IMR-90 (cell line): Measurements from ENCODE around the gene MATN3. TPM values are rescaled to one million over a fixed set of nuclear protein-coding genes. Genes with fewer than 3 reads are reported as not detected.

Experiments used
- ATAC-seq: fragments of 200-7000 bp; cut with Tn5 transposase; 2 replicates; pipeline ENCODE4 v1.9.1; 2020; ENCODE audit warnings: low read depth, mild to moderate bottlenecking, moderate library complexity
- BruUV-seq: library from RNA; stranded (reverse); fragments of 400-500 nt; replicated peaks from 2 replicates; lab custom pipeline; 2021; lab: Mats Ljungman, UMichigan
- CTCF ChIA-PET: fragments of 300-600 bp; formaldehyde crosslinking; extraction: SDS; loops from one replicate; lab custom pipeline; 2021; ENCODE audit warnings: antibody characterized with exemption; lab: Yijun Ruan, JAX
- POLR2A ChIA-PET: fragments of 300-600 bp; sonication (Branson Sonifier 250); formaldehyde crosslinking; loops from one replicate; lab custom pipeline; 2022; ENCODE audit warnings: antibody characterized with exemption; ENCODE audit not compliant: unreplicated experiment; lab: Charles Lee
- DNase-seq: peaks from one replicate; pipeline ENCODE4 v3.0.0; 2013
- H2AFZ ChIP-seq: replicated peaks from 2 replicates; pipeline ENCODE3; 2013; ENCODE audit warnings: low read length, mild to moderate bottlenecking; ENCODE audit not compliant: poor library complexity
- H2AK5ac ChIP-seq: 2 replicates; pipeline ENCODE4 v1.6.1; 2013; ENCODE audit warnings: low read depth, low read length, inconsistent platforms
- H2AK9ac ChIP-seq: replicated peaks from 2 replicates; pipeline ENCODE3; 2013; ENCODE audit warnings: mild to moderate bottlenecking, low read depth, low read length, moderate library complexity; ENCODE audit not compliant: poor library complexity
- H2BK120ac ChIP-seq: 2 replicates; pipeline ENCODE4 v1.6.1; 2013; ENCODE audit warnings: low read depth, low read length, inconsistent platforms
- H2BK15ac ChIP-seq: 3 replicates; pipeline ENCODE4 v1.6.1; 2013; ENCODE audit warnings: low read depth, low read length, inconsistent platforms
- H2BK20ac ChIP-seq: 2 replicates; pipeline ENCODE4 v1.6.1; 2013; ENCODE audit warnings: low read depth, mild to moderate bottlenecking, inconsistent platforms, low read length, moderate library complexity
- H2BK5ac ChIP-seq: 2 replicates; pipeline ENCODE4 v1.6.1; 2013; ENCODE audit warnings: mild to moderate bottlenecking, low read depth, low read length, inconsistent platforms; ENCODE audit not compliant: poor library complexity, severe bottlenecking
- H3K14ac ChIP-seq: replicated peaks from 2 replicates; pipeline ENCODE4 v1.6.1; 2013; ENCODE audit warnings: low read depth, low read length, inconsistent platforms
- H3K18ac ChIP-seq: 2 replicates; pipeline ENCODE4 v1.6.1; 2013; ENCODE audit warnings: low read depth, low read length, control low read depth
- H3K23ac ChIP-seq: 2 replicates; pipeline ENCODE4 v1.6.1; 2013; ENCODE audit warnings: low read depth, low read length, inconsistent platforms
- H3K27ac ChIP-seq: 2 replicates; pipeline ENCODE4 v1.5.1; 2013; ENCODE audit warnings: mild to moderate bottlenecking, control low read depth, low read length; ENCODE audit not compliant: insufficient read depth
- H3K27me3 ChIP-seq: 2 replicates; pipeline ENCODE4 v1.6.1; 2013; ENCODE audit warnings: low read length; ENCODE audit not compliant: control insufficient read depth, insufficient read depth
- H3K36me3 ChIP-seq: 2 replicates; pipeline ENCODE4 v1.6.1; 2013; ENCODE audit warnings: low read length, mixed read lengths; ENCODE audit not compliant: control insufficient read depth, insufficient read depth
- H3K4ac ChIP-seq: 2 replicates; pipeline ENCODE4 v1.6.1; 2013; ENCODE audit warnings: low read depth, low read length, inconsistent platforms
- H3K4me1 ChIP-seq: 2 replicates; pipeline ENCODE4 v1.6.1; 2013; ENCODE audit warnings: low read length, mixed read lengths; ENCODE audit not compliant: control insufficient read depth, insufficient read depth
- H3K4me2 ChIP-seq: 2 replicates; pipeline ENCODE4 v1.6.1; 2013; ENCODE audit warnings: low read depth, mild to moderate bottlenecking, control low read depth, low read length, moderate library complexity
- H3K4me3 ChIP-seq: 2 replicates; pipeline ENCODE4 v1.5.1; 2013; ENCODE audit warnings: low read depth, mild to moderate bottlenecking, control low read depth, low read length, moderate library complexity; ENCODE audit not compliant: insufficient read depth
- H3K56ac ChIP-seq: 2 replicates; pipeline ENCODE4 v1.6.1; 2013; ENCODE audit warnings: low read length, inconsistent platforms; ENCODE audit not compliant: insufficient read depth; ENCODE audit errors: extremely low read depth
- H3K79me1 ChIP-seq, 2 experiments: 2 replicates each; pipeline ENCODE4 v1.6.1; 2013; ENCODE audit warnings: low read length in 2 of 2, inconsistent platforms in 1 of 2, low read depth in 1 of 2
- H3K9ac ChIP-seq: 2 replicates; pipeline ENCODE4 v1.6.1; 2013; ENCODE audit warnings: low read depth, low read length, control low read depth
- H3K9me1 ChIP-seq: 2 replicates; pipeline ENCODE4 v1.6.1; 2013; ENCODE audit warnings: low read length, inconsistent platforms; ENCODE audit not compliant: insufficient read depth
- H3K9me3 ChIP-seq: 2 replicates; pipeline ENCODE4 v1.6.1; 2013; ENCODE audit warnings: low read length; ENCODE audit not compliant: control insufficient read depth, insufficient read depth
- H4K20me1 ChIP-seq: 2 replicates; pipeline ENCODE4 v1.6.1; 2013; ENCODE audit warnings: low read length, inconsistent platforms; ENCODE audit not compliant: insufficient read depth
- H4K5ac ChIP-seq: 2 replicates; pipeline ENCODE4 v1.6.1; 2013; ENCODE audit warnings: mild to moderate bottlenecking, low read depth, low read length, control low read depth
- H4K8ac ChIP-seq, 2 experiments: 2 replicates each; pipeline ENCODE4 v1.6.1; 2013; ENCODE audit warnings: low read depth in 2 of 2, low read length in 2 of 2, control low read depth in 1 of 2, inconsistent platforms in 1 of 2
- H4K91ac ChIP-seq: 2 replicates; pipeline ENCODE4 v1.6.1; 2013; ENCODE audit warnings: low read depth, low read length, inconsistent platforms; ENCODE audit not compliant: insufficient read depth
- BHLHE40 ChIP-seq: fragments of 150-350 bp; IDR thresholded peaks from 2 replicates; pipeline ENCODE4 v1.6.1; 2016; ENCODE audit warnings: mild to moderate bottlenecking, low read depth, low read length
- CEBPB ChIP-seq: IDR thresholded peaks from 2 replicates; pipeline ENCODE4 v1.6.1; 2012; ENCODE audit warnings: low read depth, low read length, improper control_type of control experiment
- CHD1 ChIP-seq: IDR thresholded peaks from 2 replicates; pipeline ENCODE4 v1.6.1; 2012; ENCODE audit warnings: low read depth, low read length, improper control_type of control experiment
- FOS ChIP-seq: fragments of 150-350 bp; IDR thresholded peaks from 2 replicates; pipeline ENCODE4 v1.6.1; 2016; ENCODE audit warnings: low read depth, low read length
- MAFK ChIP-seq: IDR thresholded peaks from 2 replicates; pipeline ENCODE4 v1.6.1; 2012; ENCODE audit warnings: low read depth, low read length, improper control_type of control experiment
- MAZ ChIP-seq: IDR thresholded peaks from 2 replicates; pipeline ENCODE4 v1.6.1; 2012; ENCODE audit warnings: low read depth, mild to moderate bottlenecking, low read length, improper control_type of control experiment, moderate library complexity, borderline replicate concordance
- MXI1 ChIP-seq: IDR thresholded peaks from 2 replicates; pipeline ENCODE4 v1.6.1; 2012; ENCODE audit warnings: low read depth, mild to moderate bottlenecking, low read length, moderate library complexity, borderline replicate concordance
- NFE2L2 ChIP-seq: fragments of 150-350 bp; IDR thresholded peaks from 2 replicates; pipeline ENCODE4 v1.6.1; 2016; ENCODE audit warnings: low read depth, mild to moderate bottlenecking, low read length
- POLR2A ChIP-seq: IDR thresholded peaks from 2 replicates; pipeline ENCODE4 v1.6.1; 2012; ENCODE audit warnings: mild to moderate bottlenecking, low read depth, low read length
- RAD21 ChIP-seq: IDR thresholded peaks from 2 replicates; pipeline ENCODE4 v1.6.1; 2012; ENCODE audit warnings: low read length, improper control_type of control experiment
- RCOR1 ChIP-seq: IDR thresholded peaks from 2 replicates; pipeline ENCODE4 v1.6.1; 2012; ENCODE audit warnings: mild to moderate bottlenecking, low read length, improper control_type of control experiment; ENCODE audit not compliant: insufficient replicate concordance
- RFX5 ChIP-seq: IDR thresholded peaks from 2 replicates; pipeline ENCODE4 v1.8.0; 2012; ENCODE audit warnings: low read depth, mild to moderate bottlenecking, low read length, moderate library complexity
- SMC3 ChIP-seq: fragments of 150-350 bp; IDR thresholded peaks from 2 replicates; pipeline ENCODE4 v1.6.1; 2016; ENCODE audit warnings: low read depth, mild to moderate bottlenecking, antibody characterized with exemption, low read length, moderate library complexity
- WGBS, 2 experiments: methylation state at CpG; one replicate each; pipeline versions ENCODE4 v1.1.5 to v1.1.7; 2013; ENCODE audit warnings: missing lambda C conversion rate in 2 of 2; ENCODE audit not compliant: insufficient read length in 1 of 2; ENCODE audit errors: extremely low coverage in 2 of 2; 5-methylcytosine and 5-hydroxymethylcytosine counted together
- dilution Hi-C: fragments of 300-500 bp; cut with HindIII; formaldehyde crosslinking; loops from one replicate; pipeline ENCODE4 v1.14.3; 2018; ENCODE audit warnings: low sequenced_read_pairs; ENCODE audit not compliant: unreplicated experiment
- in situ Hi-C: fragments of 300-500 bp; cut with MboI; formaldehyde crosslinking; loops from 3 replicates; pipeline ENCODE4 v1.14.3; 2019; ENCODE audit warnings: low sequenced_read_pairs, inconsistent platforms, mixed read lengths
- intact Hi-C: fragments of 100-400 bp; cut with micrococcal nuclease; formaldehyde crosslinking; loops from 2 replicates; pipeline ENCODE4 v1.10.0; 2022
- polyA plus RNA-seq, 3 experiments: library from polyadenylated mRNA; depleted of rRNA; stranded (reverse); fragments of >200 nt; gene quantifications; 2 replicates each; pipeline ENCODE4 v1.2.3, GENCODE V29; 2012; ENCODE audit warnings: low replicate concordance in 1 of 3
- total RNA-seq: library from RNA; depleted of rRNA; stranded (reverse); fragments of >200 nt; gene quantifications from 2 replicates; pipeline ENCODE4 v1.2.3, GENCODE V29; 2012
- TF ChIP-seq, protein P1 (sequence below): fragments of 150-350 bp; IDR thresholded peaks from 2 replicates; pipeline ENCODE4 v1.6.1; 2016; ENCODE audit warnings: low read depth, mild to moderate bottlenecking, low read length, moderate library complexity, borderline replicate concordance
- TF ChIP-seq, protein P2 (sequence below): fragments of 150-350 bp; IDR thresholded peaks from 2 replicates; pipeline ENCODE4 v1.6.1; 2017; ENCODE audit warnings: mild to moderate bottlenecking, antibody characterized with exemption, low read length, low read depth
- TF ChIP-seq, protein P3 (sequence below): conservative IDR thresholded peaks from 2 replicates; pipeline ENCODE4 v1.5.1; 2012; ENCODE audit warnings: mild to moderate bottlenecking, low read depth, low read length, improper control_type of control experiment

The MATN3 gene
- total and polyA plus RNA-seq, 2 of the 4 experiments (the other 2 are of a cell fraction) = 0.90 to 3.0 TPM

DNA sequence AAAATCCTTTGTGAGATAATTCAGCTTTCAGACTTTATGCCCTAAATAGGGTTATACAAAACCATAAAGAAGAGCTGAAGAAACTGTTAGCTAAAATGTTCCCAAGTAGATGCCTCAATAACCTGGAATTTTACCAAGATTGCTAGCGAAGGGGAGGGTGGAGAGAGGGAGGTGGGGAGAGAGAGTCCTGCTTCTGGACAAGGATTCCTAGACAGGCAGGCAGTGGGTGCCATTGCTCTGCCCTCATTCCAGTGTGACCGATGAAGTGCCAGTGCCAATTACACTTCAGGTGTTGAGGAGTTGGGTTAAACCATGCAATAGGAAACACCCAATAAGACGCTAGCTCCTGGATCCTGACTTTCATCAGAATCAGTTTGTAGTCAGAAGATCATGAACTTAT lies 20.9 kb upstream of the MATN3 start:
- H3K79me1 ChIP-seq = peaks cover 37 to 48% of the 10 kb centered on the region in 2 experiments
- in situ Hi-C loops = no loop called here
- no peaks in the 10 kb centered on the region for H3K9me3 ChIP-seq
- H3K4me2 ChIP-seq = no peak overlapping the region
- no peak overlapping the region for H2BK20ac ChIP-seq
- H4K8ac ChIP-seq = no peak overlapping the region
- H3K56ac ChIP-seq = no peak overlapping the region
- no peak overlapping the region for H3K18ac ChIP-seq
- no peak overlapping the region for H2BK120ac ChIP-seq
- no peak for TF ChIP-seq RFX5
- TF ChIP-seq, protein P1, sequence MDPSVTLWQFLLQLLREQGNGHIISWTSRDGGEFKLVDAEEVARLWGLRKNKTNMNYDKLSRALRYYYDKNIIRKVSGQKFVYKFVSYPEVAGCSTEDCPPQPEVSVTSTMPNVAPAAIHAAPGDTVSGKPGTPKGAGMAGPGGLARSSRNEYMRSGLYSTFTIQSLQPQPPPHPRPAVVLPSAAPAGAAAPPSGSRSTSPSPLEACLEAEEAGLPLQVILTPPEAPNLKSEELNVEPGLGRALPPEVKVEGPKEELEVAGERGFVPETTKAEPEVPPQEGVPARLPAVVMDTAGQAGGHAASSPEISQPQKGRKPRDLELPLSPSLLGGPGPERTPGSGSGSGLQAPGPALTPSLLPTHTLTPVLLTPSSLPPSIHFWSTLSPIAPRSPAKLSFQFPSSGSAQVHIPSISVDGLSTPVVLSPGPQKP = no peak
- TF ChIP-seq POLR2A = no peak
- no peak for TF ChIP-seq MAFK
- no peak for TF ChIP-seq FOS
- no peak for TF ChIP-seq MXI1
- TF ChIP-seq, protein P2, sequence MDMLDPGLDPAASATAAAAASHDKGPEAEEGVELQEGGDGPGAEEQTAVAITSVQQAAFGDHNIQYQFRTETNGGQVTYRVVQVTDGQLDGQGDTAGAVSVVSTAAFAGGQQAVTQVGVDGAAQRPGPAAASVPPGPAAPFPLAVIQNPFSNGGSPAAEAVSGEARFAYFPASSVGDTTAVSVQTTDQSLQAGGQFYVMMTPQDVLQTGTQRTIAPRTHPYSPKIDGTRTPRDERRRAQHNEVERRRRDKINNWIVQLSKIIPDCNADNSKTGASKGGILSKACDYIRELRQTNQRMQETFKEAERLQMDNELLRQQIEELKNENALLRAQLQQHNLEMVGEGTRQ = no peak
- no peak for TF ChIP-seq MAZ
- TF ChIP-seq CEBPB = no peak
- TF ChIP-seq RCOR1 = no peak
- no peak for TF ChIP-seq RAD21
- no peak for TF ChIP-seq CHD1
- TF ChIP-seq BHLHE40 = no peak
- TF ChIP-seq, protein P3, sequence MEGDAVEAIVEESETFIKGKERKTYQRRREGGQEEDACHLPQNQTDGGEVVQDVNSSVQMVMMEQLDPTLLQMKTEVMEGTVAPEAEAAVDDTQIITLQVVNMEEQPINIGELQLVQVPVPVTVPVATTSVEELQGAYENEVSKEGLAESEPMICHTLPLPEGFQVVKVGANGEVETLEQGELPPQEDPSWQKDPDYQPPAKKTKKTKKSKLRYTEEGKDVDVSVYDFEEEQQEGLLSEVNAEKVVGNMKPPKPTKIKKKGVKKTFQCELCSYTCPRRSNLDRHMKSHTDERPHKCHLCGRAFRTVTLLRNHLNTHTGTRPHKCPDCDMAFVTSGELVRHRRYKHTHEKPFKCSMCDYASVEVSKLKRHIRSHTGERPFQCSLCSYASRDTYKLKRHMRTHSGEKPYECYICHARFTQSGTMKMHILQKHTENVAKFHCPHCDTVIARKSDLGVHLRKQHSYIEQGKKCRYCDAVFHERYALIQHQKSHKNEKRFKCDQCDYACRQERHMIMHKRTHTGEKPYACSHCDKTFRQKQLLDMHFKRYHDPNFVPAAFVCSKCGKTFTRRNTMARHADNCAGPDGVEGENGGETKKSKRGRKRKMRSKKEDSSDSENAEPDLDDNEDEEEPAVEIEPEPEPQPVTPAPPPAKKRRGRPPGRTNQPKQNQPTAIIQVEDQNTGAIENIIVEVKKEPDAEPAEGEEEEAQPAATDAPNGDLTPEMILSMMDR = no peak
- no peak for TF ChIP-seq NFE2L2
- no peak for TF ChIP-seq SMC3
- dilution Hi-C loops = no loop called here
- H2AFZ ChIP-seq = no peak overlapping the region
- peaks cover 28% of the 10 kb centered on the region; the same call in 1 of the 2 replicates for H4K20me1 ChIP-seq
- no peak overlapping the region for H3K4ac ChIP-seq
- no peak overlapping the region for H3K14ac ChIP-seq
- no peak for DNase-seq
- H2BK15ac ChIP-seq = no peak overlapping the region
- H2AK5ac ChIP-seq = no peak overlapping the region
- H3K9me1 ChIP-seq = peaks cover 2% of the 10 kb centered on the region; the same call in 1 of the 2 replicates
- ATAC-seq = no peak
- CTCF ChIA-PET = interaction anchor here (1.4 kb wide), 1 partner anchor 17 kb away, joined by 3 read pairs; no protein-coding TSS in a partner anchor
- H3K4me3 ChIP-seq = no peak overlapping the region
- no TSS peak for BruUV-seq
- no peak overlapping the region for H3K23ac ChIP-seq
- no peaks in the 10 kb centered on the region for H3K27me3 ChIP-seq
- POLR2A ChIA-PET = interaction anchor here (0.5 kb wide), 1 partner anchor 14 kb away, joined by 15 read pairs; no protein-coding TSS in a partner anchor
- 0 out of 2 replicates have a peak, but pooled peaks cover 1% of the 10 kb centered on the region for H3K4me1 ChIP-seq
- H3K36me3 ChIP-seq = peaks cover 51% of the 10 kb centered on the region
- H3K9ac ChIP-seq = no peak overlapping the region
- no peak overlapping the region for H2BK5ac ChIP-seq
- no peak overlapping the region for H4K5ac ChIP-seq
- WGBS, 2 experiments = 100% methylated on average over 1 of the region's 3 CpGs; no CpG with 5 or more reads in 1 of the 2 experiments
- intact Hi-C loops = loop anchor here (5.0 kb wide), 1 partner anchor 59 kb away; no protein-coding TSS in a partner anchor
- no peak overlapping the region for H3K27ac ChIP-seq
- no peak overlapping the region for H4K91ac ChIP-seq
- no peak overlapping the region for H2AK9ac ChIP-seq
